ENCODE results near the gene MINDY4.

DNA sequence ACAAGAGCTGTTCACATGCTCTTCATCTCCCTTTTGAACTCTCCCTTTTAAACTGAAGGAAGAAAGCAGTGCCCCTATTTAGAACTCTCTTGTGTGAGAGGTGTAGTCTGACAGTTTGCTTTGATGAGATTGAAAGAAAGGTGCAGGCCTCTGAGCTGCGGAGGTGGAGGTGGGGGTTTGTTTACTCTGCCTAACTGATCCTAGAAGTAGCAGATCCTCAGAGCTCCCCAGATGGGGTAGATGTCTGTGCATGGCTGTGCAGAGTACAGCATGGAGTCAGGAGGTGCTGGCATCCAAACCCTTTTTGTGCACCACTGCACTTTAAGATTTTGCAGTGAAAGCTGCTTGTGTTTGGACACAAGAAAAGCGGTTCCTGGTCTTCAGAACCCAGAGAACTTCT, 58.3 kb downstream of the MINDY4 start:
- TF ChIP-seq, protein P1, sequence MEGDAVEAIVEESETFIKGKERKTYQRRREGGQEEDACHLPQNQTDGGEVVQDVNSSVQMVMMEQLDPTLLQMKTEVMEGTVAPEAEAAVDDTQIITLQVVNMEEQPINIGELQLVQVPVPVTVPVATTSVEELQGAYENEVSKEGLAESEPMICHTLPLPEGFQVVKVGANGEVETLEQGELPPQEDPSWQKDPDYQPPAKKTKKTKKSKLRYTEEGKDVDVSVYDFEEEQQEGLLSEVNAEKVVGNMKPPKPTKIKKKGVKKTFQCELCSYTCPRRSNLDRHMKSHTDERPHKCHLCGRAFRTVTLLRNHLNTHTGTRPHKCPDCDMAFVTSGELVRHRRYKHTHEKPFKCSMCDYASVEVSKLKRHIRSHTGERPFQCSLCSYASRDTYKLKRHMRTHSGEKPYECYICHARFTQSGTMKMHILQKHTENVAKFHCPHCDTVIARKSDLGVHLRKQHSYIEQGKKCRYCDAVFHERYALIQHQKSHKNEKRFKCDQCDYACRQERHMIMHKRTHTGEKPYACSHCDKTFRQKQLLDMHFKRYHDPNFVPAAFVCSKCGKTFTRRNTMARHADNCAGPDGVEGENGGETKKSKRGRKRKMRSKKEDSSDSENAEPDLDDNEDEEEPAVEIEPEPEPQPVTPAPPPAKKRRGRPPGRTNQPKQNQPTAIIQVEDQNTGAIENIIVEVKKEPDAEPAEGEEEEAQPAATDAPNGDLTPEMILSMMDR (IDR thresholded peaks at IDR 0.05): no peak
- no peak for TF ChIP-seq POLR2A (IDR thresholded peaks at IDR 0.05)
